Measurements from ENCODE around the gene MYOG.

The MYOG gene

DNA sequence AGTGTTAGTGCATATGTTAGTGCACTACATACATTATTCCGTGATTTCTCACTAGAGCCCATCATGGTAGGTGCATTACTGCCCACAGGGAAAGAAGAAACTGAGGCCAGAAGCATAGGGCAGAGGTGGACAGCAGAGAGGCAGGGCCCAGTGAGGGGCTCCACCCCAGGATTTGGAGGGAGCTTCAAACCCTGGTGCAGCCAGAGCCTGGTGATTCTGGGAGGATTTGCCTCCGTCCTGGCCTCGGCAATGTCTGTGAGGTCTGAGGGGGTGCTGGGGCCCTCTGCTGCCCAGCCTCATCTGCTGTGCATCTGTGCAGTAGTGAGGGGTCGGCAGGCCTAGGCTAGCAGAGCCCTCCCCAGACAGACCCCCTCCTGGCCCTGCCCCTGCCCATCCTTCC is 36.7 kb downstream of the MYOG start:
- no peak overlapping the region for H3K4me3 Mint-ChIP-seq
- no peak overlapping the region for H3K27ac Mint-ChIP-seq
- DNase-seq (no peak), ATAC-seq (replicated peaks) (no peak)
- H3K9me3 Mint-ChIP-seq = no peaks in the 10 kb centered on the region
- H3K27me3 Mint-ChIP-seq = peaks cover 54 to 64% of the 10 kb centered on the region in 2 donors
- H3K36me3 Mint-ChIP-seq (ENCODE audit: insufficient read depth) = no peaks in the 10 kb centered on the region
- H3K4me1 Mint-ChIP-seq (ENCODE audit: low read depth in 2 of 2) = no peaks in the 10 kb centered on the region

DNA sequence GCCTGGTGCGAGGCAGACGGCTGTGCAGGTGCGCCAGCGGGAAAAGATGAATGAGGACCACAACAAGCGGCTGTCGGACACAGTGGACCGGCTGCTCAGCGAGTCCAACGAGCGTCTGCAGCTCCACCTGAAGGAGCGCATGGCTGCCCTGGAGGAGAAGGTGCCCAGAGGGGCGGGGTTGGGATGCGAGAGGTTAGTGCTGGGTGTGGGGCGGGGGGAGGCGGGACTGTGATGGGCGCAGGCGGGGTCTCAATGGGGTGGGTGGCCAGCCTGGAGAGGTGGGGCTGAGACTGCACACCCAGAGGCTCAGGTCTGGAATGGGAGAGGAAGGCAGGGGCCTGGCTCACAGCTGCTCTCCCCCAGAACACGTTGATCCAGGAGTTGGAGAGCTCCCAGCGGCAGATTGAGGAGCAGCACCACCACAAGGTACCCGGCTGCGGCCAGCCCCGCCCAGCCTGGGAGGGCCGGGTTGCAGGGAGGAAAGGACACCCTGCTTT is 37.2 kb downstream of the MYOG start:
- Mint-ChIP-seq H3K36me3 (ENCODE audit: insufficient read depth) (no peaks in the 10 kb centered on the region), H3K9me3 (no peaks in the 10 kb centered on the region), H3K27me3 (peaks cover 54 to 67% of the 10 kb centered on the region in 2 donors), H3K4me1 (ENCODE audit: low read depth in 2 of 2) (no peaks in the 10 kb centered on the region), H3K4me3 (no peak overlapping the region), H3K27ac (no peak overlapping the region)
- ATAC-seq (replicated peaks) = no peak
- no peak for DNase-seq

DNA sequence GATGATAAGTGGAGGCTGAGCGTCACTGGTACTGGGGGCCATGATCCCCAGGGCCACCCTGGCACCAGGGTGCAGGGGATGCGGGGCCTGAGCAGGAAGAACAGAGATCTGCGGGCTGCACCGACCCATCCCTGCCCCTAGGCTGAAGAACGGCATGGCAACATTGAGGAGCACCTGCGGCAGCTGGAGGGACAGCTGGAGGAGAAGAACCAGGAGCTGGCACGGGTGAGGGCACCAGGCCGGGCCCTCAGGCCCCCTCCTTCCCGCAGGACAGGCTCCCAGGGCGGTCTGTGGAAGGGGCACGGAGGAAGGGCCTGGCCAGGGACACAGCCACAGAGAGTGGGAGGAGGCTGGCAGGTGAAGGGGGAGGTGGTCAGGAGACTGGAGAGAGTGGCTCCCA is 37.7 kb downstream of the MYOG start:
- no peaks in the 10 kb centered on the region for H3K9me3 Mint-ChIP-seq
- ATAC-seq (replicated peaks) = no peak
- H3K36me3 Mint-ChIP-seq (ENCODE audit: insufficient read depth) = no peaks in the 10 kb centered on the region
- peaks cover 54 to 71% of the 10 kb centered on the region in 2 donors for H3K27me3 Mint-ChIP-seq
- H3K4me3 Mint-ChIP-seq = no peak overlapping the region
- no peak for DNase-seq
- H3K27ac Mint-ChIP-seq = no peak overlapping the region
- H3K4me1 Mint-ChIP-seq (ENCODE audit: low read depth in 2 of 2) = no peaks in the 10 kb centered on the region

DNA sequence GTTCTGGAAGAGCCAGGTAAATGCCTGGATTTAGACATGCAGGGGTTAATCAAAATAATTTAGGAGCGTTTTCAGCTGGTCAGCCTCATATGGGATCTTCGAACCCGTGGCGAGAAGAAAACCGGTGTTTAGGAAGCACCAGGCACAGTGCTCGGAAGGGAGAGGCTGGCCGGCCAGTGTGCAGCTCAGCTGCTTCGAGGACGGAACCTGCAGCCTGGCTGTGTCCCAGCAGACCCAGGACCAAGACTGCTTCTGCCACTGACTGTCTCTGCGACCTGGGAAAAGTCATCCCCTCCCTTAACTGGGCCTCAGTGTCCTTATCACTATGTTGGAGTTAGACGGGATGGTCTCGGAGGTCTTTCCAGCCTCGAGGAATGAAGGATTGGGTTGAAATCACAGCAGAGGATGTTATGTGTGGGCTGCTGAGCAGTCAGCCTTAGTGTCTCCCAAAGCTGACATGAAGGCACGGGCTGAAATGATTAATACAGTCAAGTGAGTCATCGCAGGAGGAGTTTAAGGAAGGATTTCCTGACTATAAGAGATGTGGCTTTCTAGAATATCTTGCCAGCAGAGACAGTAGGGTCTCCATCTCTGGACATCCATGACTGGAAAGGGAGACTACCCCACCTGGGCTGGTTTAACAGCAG is 38.7 kb downstream of the MYOG start:
- no peaks in the 10 kb centered on the region for H3K4me1 Mint-ChIP-seq (ENCODE audit: low read depth in 2 of 2)
- DNase-seq = no peak
- H3K27ac Mint-ChIP-seq = no peak overlapping the region
- H3K4me3 Mint-ChIP-seq = no peak overlapping the region
- H3K27me3 Mint-ChIP-seq = peaks cover 47 to 67% of the 10 kb centered on the region in 2 donors
- H3K36me3 Mint-ChIP-seq (ENCODE audit: insufficient read depth) = no peaks in the 10 kb centered on the region
- no peaks in the 10 kb centered on the region for H3K9me3 Mint-ChIP-seq
- ATAC-seq (replicated peaks) = no peak

DNA sequence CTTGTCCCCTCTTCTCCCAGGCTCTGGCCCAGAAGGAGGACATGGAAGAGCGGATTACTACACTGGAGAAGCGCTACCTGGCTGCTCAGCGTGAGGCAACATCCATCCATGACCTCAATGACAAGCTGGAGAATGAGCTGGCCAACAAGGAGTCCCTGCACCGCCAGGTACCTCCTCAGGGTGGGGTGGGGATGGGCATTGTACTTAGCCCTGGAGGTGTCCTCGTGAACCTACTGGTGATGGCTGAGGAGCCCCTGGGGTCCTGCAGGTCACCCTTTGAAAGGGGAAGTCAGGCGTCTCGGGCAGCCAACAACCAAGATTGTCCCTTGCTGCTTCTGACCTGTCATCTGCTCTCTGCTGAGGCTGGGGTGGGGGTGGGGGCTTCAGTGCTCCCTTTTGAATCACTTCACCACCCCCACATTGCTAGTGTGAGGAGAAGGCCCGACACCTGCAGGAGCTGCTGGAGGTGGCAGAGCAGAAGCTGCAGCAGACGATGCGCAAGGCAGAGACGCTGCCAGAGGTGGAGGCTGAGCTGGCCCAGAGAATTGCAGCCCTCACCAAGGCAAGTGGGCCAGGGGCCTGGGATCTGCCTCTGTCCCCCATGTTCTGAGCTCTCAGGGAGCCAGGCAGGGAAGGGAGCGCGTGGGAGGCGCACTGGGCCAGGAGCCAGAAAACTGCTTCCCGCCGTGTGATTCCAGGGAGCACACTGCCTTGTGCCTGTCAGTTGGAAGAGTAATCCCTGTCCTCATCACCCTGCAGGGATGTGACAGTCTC is 39.8 kb downstream of the MYOG start:
- no peak overlapping the region for H3K4me3 Mint-ChIP-seq
- H3K4me1 Mint-ChIP-seq (ENCODE audit: low read depth in 2 of 2) = no peaks in the 10 kb centered on the region
- DNase-seq (no peak), ATAC-seq (replicated peaks) (no peak)
- no peak overlapping the region for H3K27ac Mint-ChIP-seq
- no peaks in the 10 kb centered on the region for H3K36me3 Mint-ChIP-seq (ENCODE audit: insufficient read depth)
- no peaks in the 10 kb centered on the region for H3K9me3 Mint-ChIP-seq
- H3K27me3 Mint-ChIP-seq = peaks cover 36 to 65% of the 10 kb centered on the region in 2 donors

DNA sequence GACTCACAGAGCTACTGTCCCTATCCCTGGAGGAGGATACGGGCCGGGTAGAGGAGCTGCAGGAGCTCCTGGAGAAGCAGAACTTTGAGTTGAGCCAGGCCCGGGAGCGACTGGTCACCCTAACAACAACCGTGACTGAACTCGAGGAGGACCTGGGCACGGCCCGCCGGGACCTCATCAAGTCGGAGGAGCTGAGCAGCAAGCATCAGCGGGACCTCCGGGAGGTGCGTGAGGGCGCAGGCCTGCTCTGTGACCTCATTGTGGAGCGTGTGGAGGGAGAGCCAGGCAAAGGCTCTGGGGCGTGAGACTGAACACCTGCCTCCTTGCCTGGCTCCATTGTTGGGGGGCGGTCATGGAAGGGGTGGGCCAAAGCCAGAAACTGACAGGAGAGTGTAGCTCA is 40.5 kb downstream of the MYOG start:
- DNase-seq (no peak), ATAC-seq (replicated peaks) (no peak)
- Mint-ChIP-seq H3K9me3 (no peaks in the 10 kb centered on the region), H3K4me3 (no peak overlapping the region), H3K36me3 (ENCODE audit: insufficient read depth) (no peaks in the 10 kb centered on the region), H3K4me1 (ENCODE audit: low read depth in 2 of 2) (no peaks in the 10 kb centered on the region), H3K27me3 (peaks cover 29 to 62% of the 10 kb centered on the region in 2 donors), H3K27ac (no peak overlapping the region)

DNA sequence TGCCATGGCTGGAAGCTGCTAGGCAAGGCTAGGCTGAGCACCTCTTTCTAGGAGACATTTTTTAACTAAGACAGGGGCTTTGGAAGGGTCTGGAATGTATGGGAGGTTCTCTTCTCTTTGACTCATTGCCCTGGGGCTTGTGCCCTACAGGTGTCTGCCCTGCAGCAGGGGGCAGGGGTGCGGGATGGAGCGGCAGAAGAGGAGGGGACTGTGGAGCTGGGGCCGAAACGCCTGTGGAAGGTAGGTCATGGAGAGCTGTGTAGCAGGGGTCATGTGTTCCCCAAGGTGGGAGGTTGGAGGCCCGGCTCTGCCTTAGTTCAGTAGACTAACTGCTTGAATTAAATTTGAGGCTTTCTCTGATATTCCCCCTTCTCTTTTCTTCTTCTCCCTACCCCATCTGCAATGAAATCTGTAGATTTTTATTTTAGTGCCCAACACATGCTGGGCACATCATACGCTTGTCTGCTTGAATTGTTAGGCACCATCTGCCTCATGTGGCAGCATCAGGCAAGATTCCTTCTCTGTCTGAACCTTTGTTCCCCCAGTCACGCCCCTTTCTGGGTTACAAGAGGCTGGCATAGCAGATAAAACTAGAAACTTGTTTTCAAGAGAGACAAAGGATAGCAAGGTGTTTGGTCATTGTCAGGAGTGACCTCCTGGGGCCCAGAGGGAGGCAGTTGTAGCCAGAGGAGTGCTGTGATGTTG is 41.1 kb downstream of the MYOG start:
- no peaks in the 10 kb centered on the region for H3K36me3 Mint-ChIP-seq (ENCODE audit: insufficient read depth)
- H3K4me3 Mint-ChIP-seq = no peak overlapping the region
- H3K27me3 Mint-ChIP-seq = peaks cover 28 to 63% of the 10 kb centered on the region in 2 donors
- ATAC-seq (replicated peaks) (no peak), DNase-seq (no peak)
- H3K4me1 Mint-ChIP-seq (ENCODE audit: low read depth in 2 of 2) = no peaks in the 10 kb centered on the region
- H3K27ac Mint-ChIP-seq = no peak overlapping the region
- H3K9me3 Mint-ChIP-seq = no peaks in the 10 kb centered on the region

DNA sequence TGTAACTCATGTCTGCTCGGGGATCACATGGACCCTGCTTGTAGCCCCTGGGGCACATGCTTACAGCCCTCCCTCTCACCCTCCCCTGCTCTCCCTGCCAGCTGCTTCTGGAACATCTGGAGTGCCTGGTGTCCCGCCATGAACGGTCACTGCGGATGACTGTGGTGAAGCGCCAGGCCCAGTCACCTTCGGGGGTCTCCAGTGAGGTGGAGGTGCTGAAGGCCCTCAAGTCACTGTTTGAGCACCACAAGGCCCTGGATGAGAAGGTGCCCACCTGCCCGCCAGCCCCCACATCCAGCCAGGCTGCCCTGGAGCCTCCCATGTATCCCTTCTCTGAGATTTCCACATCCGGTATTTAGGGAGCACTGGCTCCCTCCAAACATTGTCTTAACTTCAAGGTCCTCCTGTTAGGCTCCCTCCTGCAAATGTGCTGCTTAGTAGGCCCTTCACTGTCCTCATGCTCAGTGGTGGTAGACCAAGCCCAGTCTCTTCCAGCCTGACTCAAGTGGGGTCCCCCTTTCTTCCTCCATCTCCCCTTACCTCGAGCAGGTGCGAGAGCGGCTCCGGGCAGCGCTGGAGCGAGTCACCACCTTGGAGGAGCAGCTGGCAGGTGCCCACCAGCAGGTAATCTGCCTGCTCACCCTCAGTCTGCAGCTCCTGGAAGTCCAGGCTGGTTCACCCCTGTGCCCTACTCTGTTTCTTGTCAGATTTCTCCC is 41.8 kb downstream of the MYOG start:
- Mint-ChIP-seq H3K27ac (no peak overlapping the region), H3K4me3 (no peak overlapping the region), H3K9me3 (no peaks in the 10 kb centered on the region), H3K36me3 (ENCODE audit: insufficient read depth) (no peaks in the 10 kb centered on the region), H3K27me3 (peaks cover 34 to 71% of the 10 kb centered on the region in 2 donors), H3K4me1 (ENCODE audit: low read depth in 2 of 2) (peaks cover 4 to 6% of the 10 kb centered on the region in 2 donors)
- DNase-seq (no peak), ATAC-seq (replicated peaks) (no peak)

DNA sequence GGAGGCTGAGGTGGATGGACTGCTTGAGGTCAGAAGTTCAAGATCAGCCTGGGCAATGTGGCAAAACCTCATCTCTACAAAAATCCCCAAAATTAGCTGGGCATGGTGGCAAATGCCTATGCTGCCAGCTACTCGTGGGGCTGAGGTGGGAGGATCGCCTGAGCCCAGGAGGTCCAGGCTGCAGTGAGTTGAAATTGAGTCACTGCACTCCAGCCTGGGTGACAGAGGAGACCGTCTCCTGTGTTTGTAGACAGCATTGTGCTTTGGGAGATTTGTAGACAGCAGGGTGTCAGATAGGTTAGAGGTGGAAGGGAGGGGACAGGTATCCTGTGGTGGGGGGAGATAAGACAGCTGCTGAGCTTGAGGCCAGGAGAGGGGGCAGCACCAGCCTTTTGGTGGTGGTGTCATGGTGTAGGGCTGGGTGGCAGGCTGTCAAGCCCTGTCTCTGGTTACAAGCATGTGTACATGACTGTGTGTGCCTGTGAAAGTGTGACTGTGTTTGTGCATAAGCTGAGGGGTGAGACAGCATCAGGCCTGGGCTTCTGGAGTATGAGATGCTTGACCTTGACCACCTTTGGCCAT is 44.4 kb downstream of the MYOG start:
- peak overlapping the region; percentile 6 to 15 for H3K27ac Mint-ChIP-seq

DNA sequence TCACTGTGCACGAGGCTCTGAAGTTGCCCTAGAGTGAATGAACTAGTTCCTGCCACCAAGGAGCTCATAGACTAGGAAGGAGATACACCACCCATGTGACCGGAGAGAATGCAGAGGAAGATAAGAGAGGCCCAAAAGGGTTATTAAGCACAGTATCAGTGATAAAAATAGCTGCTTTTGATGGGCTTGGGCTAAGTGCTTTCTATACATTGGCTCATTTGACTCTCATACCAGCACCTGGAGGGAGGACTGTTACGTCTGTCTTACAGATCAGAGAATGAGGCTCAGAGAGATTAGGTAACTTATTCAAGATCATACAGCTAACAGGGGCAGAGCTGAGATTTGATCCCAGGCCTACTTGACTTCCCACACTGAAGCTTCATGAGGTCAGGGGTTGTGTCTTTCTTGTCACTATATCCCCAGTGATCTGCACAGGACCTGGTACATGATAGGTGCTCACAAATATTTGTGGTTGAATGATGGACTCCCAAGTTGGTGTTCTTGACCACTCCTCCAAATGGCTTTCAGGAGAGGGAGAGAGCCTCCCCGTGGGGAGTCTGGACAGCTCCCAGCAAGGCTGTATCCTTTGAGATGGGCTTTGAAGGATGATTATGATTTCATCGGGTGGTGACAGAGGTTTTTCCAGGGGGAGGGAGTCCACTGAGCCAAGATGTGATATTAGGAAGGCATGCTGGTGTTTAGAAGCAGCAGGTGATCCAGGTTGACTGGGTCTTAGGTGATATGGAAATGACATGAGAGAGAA is 45.1 kb downstream of the MYOG start:
- DNase-seq = no peak
- peaks cover 32 to 71% of the 10 kb centered on the region in 2 donors for H3K27me3 Mint-ChIP-seq
- no peak overlapping the region for H3K4me3 Mint-ChIP-seq
- no peaks in the 10 kb centered on the region for H3K9me3 Mint-ChIP-seq
- peaks cover 4 to 6% of the 10 kb centered on the region in 2 donors for H3K4me1 Mint-ChIP-seq (ENCODE audit: low read depth in 2 of 2)
- no peak for ATAC-seq (replicated peaks)
- H3K36me3 Mint-ChIP-seq (ENCODE audit: insufficient read depth) = no peaks in the 10 kb centered on the region
- peak overlapping the region; percentile 6 to 15 for H3K27ac Mint-ChIP-seq

More for the DNA sequence above, 44.4 kb downstream of the MYOG start:
- ATAC-seq (replicated peaks) = no peak
- Mint-ChIP-seq H3K27me3 (peaks cover 32 to 72% of the 10 kb centered on the region in 2 donors), H3K4me1 (ENCODE audit: low read depth in 2 of 2) (peaks cover 4 to 6% of the 10 kb centered on the region in 2 donors), H3K4me3 (no peak overlapping the region), H3K9me3 (no peaks in the 10 kb centered on the region), H3K36me3 (ENCODE audit: insufficient read depth) (no peaks in the 10 kb centered on the region)
- no peak for DNase-seq

DNA sequence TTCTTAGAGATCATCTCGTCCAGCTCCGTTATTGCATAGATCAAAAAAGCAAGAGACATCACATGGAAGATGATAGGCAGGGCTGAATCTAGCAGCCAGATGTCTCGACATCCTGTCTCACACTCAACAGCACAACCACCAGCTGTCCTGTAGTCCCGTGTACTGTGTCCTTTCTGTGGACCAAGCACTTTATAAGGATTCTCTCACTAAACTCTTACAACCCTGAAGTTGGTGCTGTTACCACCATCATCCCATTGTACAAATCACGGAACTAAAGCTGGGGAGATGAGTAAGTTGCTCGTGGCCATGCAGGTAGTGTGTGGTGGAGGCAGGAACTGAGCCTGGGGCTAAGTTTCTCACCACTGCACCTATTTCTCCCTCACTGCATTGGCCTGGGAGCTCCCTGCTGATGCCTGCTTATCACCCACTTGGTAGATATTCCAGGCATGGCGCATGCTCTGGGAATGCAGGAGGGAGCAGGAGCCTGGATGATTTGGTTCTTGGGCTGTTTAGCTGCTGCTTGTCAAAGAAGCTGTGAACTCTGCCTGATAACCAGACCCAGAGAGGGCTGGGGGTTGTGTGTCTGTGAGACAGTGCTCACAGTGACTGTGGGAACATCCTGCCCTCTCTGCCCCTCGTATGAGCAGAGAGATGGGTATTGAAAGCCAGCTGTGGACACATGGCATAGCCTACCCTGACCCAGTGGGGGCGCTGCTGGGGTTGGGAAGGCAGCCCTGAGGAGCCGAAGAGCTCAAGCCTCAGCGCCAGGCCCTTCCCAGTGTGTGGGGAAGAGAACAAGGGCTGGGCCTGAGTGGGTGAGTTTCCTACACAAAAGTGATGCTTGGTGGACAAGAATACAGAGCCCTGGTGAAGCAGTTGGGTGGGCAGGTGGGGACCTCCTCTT is 46.0 kb downstream of the MYOG start:
- Mint-ChIP-seq H3K9me3 (no peaks in the 10 kb centered on the region), H3K4me1 (ENCODE audit: low read depth in 2 of 2) (peaks cover 4 to 6% of the 10 kb centered on the region in 2 donors), H3K4me3 (no peak overlapping the region), H3K27me3 (peaks cover 25 to 62% of the 10 kb centered on the region in 2 donors), H3K36me3 (ENCODE audit: insufficient read depth) (no peaks in the 10 kb centered on the region), H3K27ac (no peak overlapping the region)
- ATAC-seq (replicated peaks) (no peak), DNase-seq (no peak)
